GM10248 (cell line): ENCODE results near the gene TRPM7.

Experiments
- CTCF ChIA-PET: fragments of 300-600 bp; sonication (Branson Sonifier 250); formaldehyde crosslinking; extraction: SDS; loops from one replicate; lab custom pipeline; 2021; ENCODE audit warnings: antibody characterized with exemption; lab: Yijun Ruan, JAX
- POLR2A ChIA-PET: fragments of 350-650 bp; sonication (Branson Sonifier 250); formaldehyde crosslinking; extraction: SDS; loops from one replicate; lab custom pipeline; 2020; ENCODE audit warnings: antibody characterized with exemption; lab: Yijun Ruan, JAX
- DNase-seq: peaks from one replicate; pipeline ENCODE4 v3.0.0; 2012; ENCODE audit errors: extremely low spot score
- CTCF ChIP-seq: IDR thresholded peaks from 2 replicates; pipeline ENCODE4 v1.5.1; 2012; ENCODE audit warnings: mild to moderate bottlenecking, low read depth; ENCODE audit errors: extremely low read depth, missing control alignments, control extremely low read depth

The TRPM7 gene

GRCh38 chr15:50519740-50520425, 166.7 kb downstream of the TRPM7 start:
- ChIA-PET CTCF (no interaction called here), POLR2A (no interaction called here)
- DNase-seq, result no peak
- TF ChIP-seq CTCF, result no peak

GRCh38 chr15:50513001-50513400, 173.6 kb downstream of the TRPM7 start:
- POLR2A ChIA-PET, result no interaction called here
- TF ChIP-seq CTCF, result no peak
- CTCF ChIA-PET, result no interaction called here
- no peak for DNase-seq
